GM12875 (cell line): ENCODE results near the gene NR2F6.

Experiments used
- H3K4me3 ChIP-seq: one replicate; pipeline ENCODE4 v1.5.1; 2011; ENCODE audit warnings: low read depth, low read length, control low read depth
- TF ChIP-seq, protein P1 (sequence below): IDR thresholded peaks from 2 replicates; pipeline ENCODE4 v1.5.1; 2011; ENCODE audit warnings: low read depth, mild to moderate bottlenecking, control low read depth, inconsistent platforms, low read length, moderate library complexity, borderline replicate concordance; ENCODE audit not compliant: insufficient read depth

Gene NR2F6

DNA sequence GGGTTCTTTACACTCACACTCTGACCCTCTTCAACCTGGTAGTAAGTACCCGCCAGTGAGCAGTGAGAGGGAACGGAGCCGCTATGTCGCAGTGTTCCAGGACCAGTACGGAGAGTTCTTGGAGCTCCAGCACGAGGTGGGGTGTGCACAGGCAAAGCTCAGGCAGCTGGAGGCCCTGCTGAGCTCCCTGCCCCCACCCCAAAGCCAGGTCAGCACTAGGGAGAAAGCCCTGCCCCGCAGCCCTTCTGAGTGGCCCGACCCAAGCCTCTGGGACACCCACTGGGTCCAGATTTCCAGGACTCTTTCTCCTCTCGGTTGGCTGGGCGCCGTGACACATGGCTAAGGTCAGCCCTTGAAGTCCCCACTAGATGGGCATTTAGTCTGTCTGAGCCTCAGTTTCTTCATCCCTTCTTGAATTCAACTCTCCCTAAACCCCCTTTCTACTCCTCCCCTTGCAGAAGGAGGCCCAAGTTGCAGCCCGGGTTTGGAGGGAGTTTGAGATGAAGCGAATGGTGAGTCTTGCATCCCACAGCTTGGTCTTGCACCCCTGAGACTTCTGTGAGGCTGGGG lies 17.8 kb downstream of the NR2F6 start:
- no peak overlapping the region for H3K4me3 ChIP-seq
- TF ChIP-seq, protein P1, sequence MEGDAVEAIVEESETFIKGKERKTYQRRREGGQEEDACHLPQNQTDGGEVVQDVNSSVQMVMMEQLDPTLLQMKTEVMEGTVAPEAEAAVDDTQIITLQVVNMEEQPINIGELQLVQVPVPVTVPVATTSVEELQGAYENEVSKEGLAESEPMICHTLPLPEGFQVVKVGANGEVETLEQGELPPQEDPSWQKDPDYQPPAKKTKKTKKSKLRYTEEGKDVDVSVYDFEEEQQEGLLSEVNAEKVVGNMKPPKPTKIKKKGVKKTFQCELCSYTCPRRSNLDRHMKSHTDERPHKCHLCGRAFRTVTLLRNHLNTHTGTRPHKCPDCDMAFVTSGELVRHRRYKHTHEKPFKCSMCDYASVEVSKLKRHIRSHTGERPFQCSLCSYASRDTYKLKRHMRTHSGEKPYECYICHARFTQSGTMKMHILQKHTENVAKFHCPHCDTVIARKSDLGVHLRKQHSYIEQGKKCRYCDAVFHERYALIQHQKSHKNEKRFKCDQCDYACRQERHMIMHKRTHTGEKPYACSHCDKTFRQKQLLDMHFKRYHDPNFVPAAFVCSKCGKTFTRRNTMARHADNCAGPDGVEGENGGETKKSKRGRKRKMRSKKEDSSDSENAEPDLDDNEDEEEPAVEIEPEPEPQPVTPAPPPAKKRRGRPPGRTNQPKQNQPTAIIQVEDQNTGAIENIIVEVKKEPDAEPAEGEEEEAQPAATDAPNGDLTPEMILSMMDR: no peak

DNA sequence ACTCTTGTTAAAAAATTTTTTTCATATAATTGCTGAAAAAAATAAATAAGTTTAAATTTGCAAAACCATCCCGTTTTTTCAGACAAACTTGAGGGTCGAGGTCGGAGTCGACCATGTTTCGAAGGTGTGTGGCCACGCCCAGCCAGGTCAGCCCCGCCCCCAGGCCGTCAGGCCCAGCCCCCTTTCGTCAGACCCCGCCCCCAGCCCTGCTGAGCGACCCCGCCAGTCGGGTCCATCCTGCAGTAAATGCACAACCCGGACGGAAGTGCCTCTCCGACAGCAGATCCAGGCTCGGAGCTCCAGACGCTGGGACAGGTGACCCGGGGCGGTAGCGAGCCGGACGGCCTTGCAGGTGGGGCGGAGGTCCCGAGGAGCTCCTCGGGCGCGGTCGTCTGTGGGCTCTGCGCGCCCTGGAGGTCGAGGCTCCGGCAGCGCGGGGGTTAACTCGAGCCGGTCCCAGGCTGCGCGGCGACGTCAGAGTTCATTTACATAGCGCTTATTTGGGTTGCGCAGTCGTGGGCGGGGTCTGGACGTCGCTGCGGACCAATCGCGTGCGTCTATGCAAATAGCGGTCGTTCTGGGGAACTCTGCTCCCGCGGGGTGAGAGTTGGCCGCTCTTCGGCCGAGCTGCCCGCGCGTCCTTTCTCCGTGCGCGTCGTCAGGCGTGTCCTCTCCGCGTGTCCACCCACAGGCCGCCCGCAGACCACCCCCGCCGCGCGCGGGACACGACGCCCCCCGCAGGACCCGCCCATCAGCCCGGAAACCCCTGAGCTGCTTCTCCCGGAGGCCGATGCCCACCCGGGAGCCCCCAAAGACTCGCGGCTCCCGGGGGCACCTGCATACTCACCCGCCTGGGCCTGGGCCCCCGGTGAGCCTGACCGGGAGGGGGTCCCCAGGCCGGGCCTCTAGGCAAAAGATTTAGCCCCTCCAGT lies 19.5 kb downstream of the NR2F6 start, which contains the start of gene OCEL1:
TSS of gene OCEL1 (plus strand) at position 225 of the 932 bp plus-strand sequence. CDS start at position 247, 22 bp downstream.
- TF ChIP-seq, protein P1: no peak
- peak within 1 kb of the TSS; percentile 70 for H3K4me3 ChIP-seq

DNA sequence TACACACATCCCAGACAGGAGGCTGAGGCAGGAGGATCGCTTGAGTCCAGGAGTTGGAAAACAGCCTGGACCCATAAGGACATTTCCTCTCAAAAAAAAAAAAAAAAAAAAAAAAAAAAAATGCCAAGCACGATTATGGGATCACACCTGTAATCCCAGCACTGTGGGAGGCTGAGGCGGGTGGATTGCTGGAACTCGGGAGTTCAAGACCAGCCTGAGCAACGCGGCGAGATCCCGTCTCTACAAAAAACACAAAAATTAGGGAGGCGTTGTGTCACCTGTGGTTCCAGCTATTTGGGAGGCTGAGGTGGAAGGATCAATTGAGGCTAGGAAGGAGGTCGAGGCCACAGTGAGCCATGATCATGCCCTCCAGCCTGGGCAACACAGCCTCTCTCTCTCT lies 20.7 kb downstream of the NR2F6 start:
- TF ChIP-seq, protein P1: no peak
- H3K4me3 ChIP-seq: no peak overlapping the region

DNA sequence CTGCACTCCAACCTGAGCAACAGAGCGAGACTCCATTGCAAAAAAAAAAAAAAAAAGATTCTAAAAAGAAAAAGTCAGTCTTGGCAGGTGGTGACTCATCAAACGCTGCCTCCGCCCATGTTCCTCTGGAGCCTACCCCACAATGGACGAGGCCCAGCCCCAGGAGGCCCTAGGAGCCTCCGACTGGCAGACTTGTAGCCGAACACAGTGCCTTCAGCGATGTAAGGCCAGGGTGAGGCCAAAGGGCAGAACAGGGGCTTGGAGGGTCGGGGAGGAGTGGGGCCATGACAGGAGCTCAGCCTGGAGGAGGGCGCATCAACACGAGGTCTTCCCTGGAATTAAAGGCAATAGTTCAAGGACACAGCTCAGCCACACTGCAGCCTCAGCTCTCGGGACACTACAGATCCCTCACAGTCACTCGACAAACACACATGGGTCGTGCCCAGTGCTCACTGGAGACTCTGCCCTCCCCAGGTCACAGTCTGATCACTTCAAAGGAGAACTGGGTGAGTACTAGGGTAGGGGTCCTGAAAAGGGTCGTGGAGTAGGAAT lies 25.4 kb downstream of the NR2F6 start:
- no peak overlapping the region for H3K4me3 ChIP-seq
- TF ChIP-seq, protein P1: no peak

DNA sequence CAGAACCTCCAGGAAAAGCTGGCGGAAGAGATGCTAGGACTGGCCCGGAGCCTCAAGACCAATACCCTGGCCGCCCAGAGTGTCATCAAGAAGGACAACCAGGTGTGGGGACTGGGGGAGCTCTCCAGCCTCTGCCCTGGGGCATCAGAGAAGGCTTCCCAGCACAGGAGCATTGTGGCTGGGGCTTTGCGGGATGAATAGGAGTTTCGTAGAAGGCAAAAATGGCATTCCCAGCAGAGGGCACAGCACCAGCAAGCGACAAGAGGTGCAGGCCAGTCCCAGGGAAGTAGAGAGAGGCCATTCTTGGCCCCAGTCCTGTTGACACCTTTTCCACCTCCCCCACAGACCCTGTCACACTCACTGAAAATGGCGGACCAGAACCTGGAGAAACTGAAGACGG lies 26.4 kb downstream of the NR2F6 start:
- TF ChIP-seq, protein P1: no peak
- no peak overlapping the region for H3K4me3 ChIP-seq

DNA sequence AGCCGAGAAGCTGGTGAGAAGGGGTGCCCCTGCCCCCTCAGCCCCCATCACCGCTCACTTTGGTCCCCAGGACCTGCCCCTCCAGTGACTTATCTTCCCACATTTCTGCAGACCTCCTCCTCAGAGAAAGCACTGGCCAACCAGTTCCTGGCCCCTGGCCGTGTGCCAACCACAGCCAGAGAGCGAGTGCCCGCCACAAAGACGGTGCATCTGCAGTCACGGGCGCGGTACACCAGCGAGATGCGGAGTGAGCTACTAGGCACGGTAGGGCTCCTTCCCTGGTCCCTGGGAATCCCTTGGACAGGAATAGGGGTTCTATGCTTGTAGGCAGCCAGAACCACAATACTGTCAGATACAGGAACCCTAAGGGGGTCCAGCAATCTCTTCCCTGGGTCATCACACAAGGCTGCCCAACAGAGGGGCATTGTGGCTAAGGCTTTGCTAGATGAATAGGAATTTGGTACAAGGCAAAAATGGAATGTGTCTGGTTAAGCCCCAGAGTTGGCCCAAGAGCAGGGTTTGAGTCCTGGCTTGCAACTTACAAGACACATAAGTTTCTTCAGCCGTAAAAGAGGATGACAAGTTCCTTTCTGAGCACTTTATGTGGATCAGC lies 29.6 kb downstream of the NR2F6 start:
- TF ChIP-seq, protein P1: no peak
- no peak overlapping the region for H3K4me3 ChIP-seq
